ENCODE measurements around the gene ABCA7. TPM values are rescaled to one million over a fixed set of nuclear protein-coding genes. Genes with fewer than 3 reads are reported as not detected.

The ABCA7 gene
- total and polyA plus RNA-seq, 2 donors, result 1.9 to 5.9 TPM

DNA sequence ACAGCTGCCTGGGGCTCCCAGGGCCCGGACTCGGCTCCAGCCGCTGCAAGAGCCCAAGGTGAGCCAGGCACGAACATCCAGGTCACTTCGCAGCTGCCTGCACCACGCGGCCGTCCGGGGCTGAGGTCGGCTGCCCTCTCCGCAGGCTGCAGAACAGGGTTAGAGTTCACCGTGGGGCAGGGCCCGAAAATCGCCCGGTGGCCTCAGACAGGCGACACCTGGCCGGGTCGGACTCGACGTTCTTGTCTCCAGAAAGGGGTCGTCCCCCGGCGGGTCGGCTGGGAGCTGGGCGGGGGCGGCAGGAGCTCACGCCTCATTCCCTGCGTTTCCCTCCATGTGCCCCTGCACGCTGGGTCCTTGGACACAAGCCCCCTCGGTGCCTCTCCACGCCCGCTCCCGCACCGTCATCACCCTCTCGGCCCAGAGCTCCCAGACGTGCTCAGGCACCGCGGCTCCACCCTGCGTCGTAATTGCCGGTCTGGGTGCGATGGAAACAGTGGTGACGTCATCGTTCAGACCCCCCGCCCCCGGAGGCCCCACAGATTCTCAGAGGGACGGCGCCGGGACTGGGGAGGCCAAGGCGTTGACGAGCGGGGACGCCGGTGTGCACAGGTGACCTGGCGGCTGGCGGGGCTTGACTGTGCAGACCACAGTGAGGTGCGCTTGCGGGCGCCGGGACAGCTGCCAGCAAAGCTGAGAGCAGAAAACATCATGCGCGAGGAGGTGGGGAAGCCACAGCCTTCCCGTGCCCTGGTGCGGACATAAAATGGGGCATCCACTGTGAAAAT lies 43.7 kb upstream of the ABCA7 start:
- WGBS, result 12% methylated on average over 64 of the region's 64 CpGs
- Histone ChIP-seq H3K4me3 (ENCODE audit: low read depth, low read length) (no peak overlapping the region), H3K4me1 (ENCODE audit: insufficient read depth) (no peaks in the 10 kb centered on the region), H3K36me3 (ENCODE audit: insufficient read depth) (no peaks in the 10 kb centered on the region), H3K27ac (ENCODE audit: low read depth) (no peak overlapping the region)
- DNase-seq (ENCODE audit: extremely low spot score), result peak; percentile 35

DNA sequence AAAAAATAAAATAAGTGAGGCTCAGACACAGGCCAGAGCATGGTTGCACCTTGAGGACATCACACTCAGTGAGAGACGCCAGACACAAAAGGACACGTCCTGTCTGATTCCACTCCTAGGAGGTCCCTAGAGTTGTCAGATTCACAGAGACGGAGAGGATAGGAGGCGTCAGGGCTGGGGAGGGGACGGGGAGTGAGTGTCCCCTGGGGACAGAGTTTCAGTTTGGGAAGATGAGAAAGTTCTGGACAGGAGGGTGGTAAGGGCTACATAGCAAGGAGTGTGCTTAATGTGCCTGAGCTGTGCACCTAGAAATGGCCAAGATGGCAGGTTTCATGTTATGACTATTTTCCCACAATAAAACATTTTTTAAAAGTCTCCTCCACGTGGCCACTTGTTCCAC lies 41.8 kb upstream of the ABCA7 start:
- Histone ChIP-seq H3K4me3 (ENCODE audit: low read depth, low read length) (no peak overlapping the region), H3K36me3 (ENCODE audit: insufficient read depth) (no peaks in the 10 kb centered on the region), H3K4me1 (ENCODE audit: insufficient read depth) (no peaks in the 10 kb centered on the region), H3K27ac (ENCODE audit: low read depth) (no peak overlapping the region)
- DNase-seq (ENCODE audit: extremely low spot score), result no peak
- WGBS, result 40% methylated on average over 6 of the region's 6 CpGs

- Histone ChIP-seq H3K4me3 (ENCODE audit: low read depth, low read length) (no peak overlapping the region), H3K4me1 (ENCODE audit: insufficient read depth) (no peaks in the 10 kb centered on the region), H3K27ac (ENCODE audit: low read depth) (no peak overlapping the region), H3K36me3 (ENCODE audit: insufficient read depth) (no peaks in the 10 kb centered on the region)
- no peak for DNase-seq (ENCODE audit: extremely low spot score)
- 65% methylated on average over 3 of the region's 3 CpGs for WGBS
These were observed 40.6 kb upstream of the ABCA7 start for GRCh38 chr19:999379-999719.

DNA sequence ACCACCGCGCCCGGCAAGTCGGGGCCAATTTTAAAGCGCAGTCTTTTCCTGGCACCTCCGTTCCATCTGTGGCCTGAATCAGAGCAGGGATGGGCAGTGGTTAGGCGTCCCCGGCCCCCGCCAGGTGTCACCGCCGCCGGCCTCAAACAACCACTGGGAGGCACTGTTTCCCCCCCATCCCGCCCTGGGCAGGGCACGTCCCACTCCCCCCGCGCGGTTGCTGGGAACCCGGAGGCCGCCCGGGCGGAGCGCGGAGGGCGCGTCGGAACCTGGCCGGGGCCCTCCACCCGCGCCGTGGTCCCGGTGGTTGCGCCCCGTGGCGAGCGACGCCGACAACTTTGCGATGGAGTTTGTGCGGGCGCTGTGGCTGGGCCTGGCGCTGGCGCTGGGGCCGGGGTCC lies 39.8 kb upstream of the ABCA7 start, which contains the start of gene GRIN3B:
GRIN3B (plus strand) TSS at position 325 of the 400 bp plus-strand sequence; CDS start at position 344, 19 bp downstream.
- Histone ChIP-seq H3K4me3 (ENCODE audit: low read depth, low read length) (peak within 1 kb of the TSS; percentile 4), H3K4me1 (ENCODE audit: insufficient read depth) (no peaks in the 10 kb centered on the region), H3K36me3 (ENCODE audit: insufficient read depth) (no peaks in the 10 kb centered on the region), H3K27ac (ENCODE audit: low read depth) (no peak within 1 kb of the TSS)
- 2% methylated on average over 43 of the region's 43 CpGs for WGBS
- no peak for DNase-seq (ENCODE audit: extremely low spot score)

GRCh38 chr19:1000591-1001537 lies 39.0 kb upstream of the ABCA7 start:
- no peak overlapping the region for H3K27ac ChIP-seq (ENCODE audit: low read depth)
- no peaks in the 10 kb centered on the region for H3K36me3 ChIP-seq (ENCODE audit: insufficient read depth)
- no peaks in the 10 kb centered on the region for H3K4me1 ChIP-seq (ENCODE audit: insufficient read depth)
- no peak for DNase-seq (ENCODE audit: extremely low spot score)
- H3K4me3 ChIP-seq (ENCODE audit: low read depth, low read length), result peak overlapping the region; percentile 4
- WGBS, result 4% methylated on average over 73 of the region's 73 CpGs

DNA sequence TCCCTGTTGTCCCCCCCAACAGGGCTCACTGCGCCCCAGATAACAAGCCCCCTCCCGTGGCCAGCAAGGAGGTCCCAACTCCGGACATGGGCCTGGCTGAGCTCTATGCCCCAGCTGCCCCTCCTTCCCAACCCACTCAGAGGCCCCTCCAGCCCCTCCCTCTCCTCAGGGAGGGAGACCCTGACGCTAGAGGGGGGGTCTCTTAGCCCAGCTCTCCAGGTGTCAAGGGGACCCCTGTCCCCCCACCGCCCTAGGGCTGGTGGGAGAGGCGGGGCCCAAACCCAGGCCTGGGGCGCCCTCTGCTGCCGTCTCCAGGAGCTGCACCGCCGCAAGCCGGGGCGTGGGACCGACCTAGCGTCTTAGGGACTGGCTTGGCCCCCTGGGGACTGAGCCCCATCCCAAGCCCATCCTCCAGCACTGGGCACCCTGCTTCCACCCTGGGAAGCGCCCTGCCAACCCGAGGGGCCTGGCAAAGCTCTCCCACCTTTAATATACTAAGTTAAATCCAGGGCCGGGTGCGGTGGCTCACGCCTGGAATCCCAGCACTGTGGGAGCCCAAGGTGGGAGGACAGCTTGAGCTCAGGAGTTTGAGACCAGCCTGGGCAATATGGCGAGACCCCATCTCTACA lies 38.3 kb upstream of the ABCA7 start:
- DNase-seq (ENCODE audit: extremely low spot score), result no peak
- H3K36me3 ChIP-seq (ENCODE audit: insufficient read depth), result no peaks in the 10 kb centered on the region
- WGBS, result 11% methylated on average over 20 of the region's 20 CpGs
- H3K4me3 ChIP-seq (ENCODE audit: low read depth, low read length), result no peak overlapping the region
- H3K27ac ChIP-seq (ENCODE audit: low read depth), result no peak overlapping the region
- no peaks in the 10 kb centered on the region for H3K4me1 ChIP-seq (ENCODE audit: insufficient read depth)

DNA sequence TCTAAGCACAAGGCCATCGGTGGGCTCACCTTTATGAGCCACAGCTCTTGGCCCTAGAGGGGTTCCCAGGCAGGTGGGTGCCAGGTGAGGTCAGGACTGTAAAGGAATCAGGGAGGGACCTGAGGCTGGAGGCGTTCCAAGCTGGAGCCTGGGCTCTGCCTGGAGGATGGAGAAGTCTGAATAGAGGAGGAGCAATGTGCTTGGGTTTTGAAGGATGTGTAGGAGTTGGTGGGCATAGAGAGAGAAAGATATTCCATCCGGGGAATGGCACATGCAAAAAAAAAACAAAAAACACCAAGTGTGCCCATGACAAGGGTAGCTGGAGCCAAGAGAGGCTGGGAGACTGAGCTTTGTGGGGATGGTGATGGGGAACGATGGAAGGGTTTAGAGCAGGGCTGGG lies 37.3 kb upstream of the ABCA7 start:
- WGBS, result 80% methylated on average over 4 of the region's 4 CpGs
- no peak overlapping the region for H3K27ac ChIP-seq (ENCODE audit: low read depth)
- no peaks in the 10 kb centered on the region for H3K36me3 ChIP-seq (ENCODE audit: insufficient read depth)
- H3K4me1 ChIP-seq (ENCODE audit: insufficient read depth), result no peaks in the 10 kb centered on the region
- no peak for DNase-seq (ENCODE audit: extremely low spot score)
- H3K4me3 ChIP-seq (ENCODE audit: low read depth, low read length), result no peak overlapping the region

DNA sequence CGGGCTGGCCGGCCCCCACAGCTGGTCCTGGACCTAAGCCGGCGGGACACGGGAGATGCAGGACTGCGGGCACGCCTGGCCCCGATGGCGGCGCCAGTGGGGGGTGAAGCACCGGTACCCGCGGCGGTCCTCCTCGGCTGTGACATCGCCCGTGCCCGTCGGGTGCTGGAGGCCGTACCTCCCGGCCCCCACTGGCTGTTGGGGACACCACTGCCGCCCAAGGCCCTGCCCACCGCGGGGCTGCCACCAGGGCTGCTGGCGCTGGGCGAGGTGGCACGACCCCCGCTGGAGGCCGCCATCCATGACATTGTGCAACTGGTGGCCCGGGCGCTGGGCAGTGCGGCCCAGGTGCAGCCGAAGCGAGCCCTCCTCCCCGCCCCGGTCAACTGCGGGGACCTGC lies 36.6 kb upstream of the ABCA7 start:
- no peaks in the 10 kb centered on the region for H3K4me1 ChIP-seq (ENCODE audit: insufficient read depth)
- no peaks in the 10 kb centered on the region for H3K36me3 ChIP-seq (ENCODE audit: insufficient read depth)
- H3K27ac ChIP-seq (ENCODE audit: low read depth), result no peak overlapping the region
- no peak overlapping the region for H3K4me3 ChIP-seq (ENCODE audit: low read depth, low read length)
- no peak for DNase-seq (ENCODE audit: extremely low spot score)
- 88% methylated on average over 37 of the region's 37 CpGs for WGBS

GRCh38 chr19:1004204-1004802 lies 35.6 kb upstream of the ABCA7 start:
- no peaks in the 10 kb centered on the region for H3K4me1 ChIP-seq (ENCODE audit: insufficient read depth)
- DNase-seq (ENCODE audit: extremely low spot score), result no peak
- no peaks in the 10 kb centered on the region for H3K36me3 ChIP-seq (ENCODE audit: insufficient read depth)
- no peak overlapping the region for H3K27ac ChIP-seq (ENCODE audit: low read depth)
- no peak overlapping the region for H3K4me3 ChIP-seq (ENCODE audit: low read depth, low read length)
- WGBS, result 74% methylated on average over 32 of the region's 32 CpGs

DNA sequence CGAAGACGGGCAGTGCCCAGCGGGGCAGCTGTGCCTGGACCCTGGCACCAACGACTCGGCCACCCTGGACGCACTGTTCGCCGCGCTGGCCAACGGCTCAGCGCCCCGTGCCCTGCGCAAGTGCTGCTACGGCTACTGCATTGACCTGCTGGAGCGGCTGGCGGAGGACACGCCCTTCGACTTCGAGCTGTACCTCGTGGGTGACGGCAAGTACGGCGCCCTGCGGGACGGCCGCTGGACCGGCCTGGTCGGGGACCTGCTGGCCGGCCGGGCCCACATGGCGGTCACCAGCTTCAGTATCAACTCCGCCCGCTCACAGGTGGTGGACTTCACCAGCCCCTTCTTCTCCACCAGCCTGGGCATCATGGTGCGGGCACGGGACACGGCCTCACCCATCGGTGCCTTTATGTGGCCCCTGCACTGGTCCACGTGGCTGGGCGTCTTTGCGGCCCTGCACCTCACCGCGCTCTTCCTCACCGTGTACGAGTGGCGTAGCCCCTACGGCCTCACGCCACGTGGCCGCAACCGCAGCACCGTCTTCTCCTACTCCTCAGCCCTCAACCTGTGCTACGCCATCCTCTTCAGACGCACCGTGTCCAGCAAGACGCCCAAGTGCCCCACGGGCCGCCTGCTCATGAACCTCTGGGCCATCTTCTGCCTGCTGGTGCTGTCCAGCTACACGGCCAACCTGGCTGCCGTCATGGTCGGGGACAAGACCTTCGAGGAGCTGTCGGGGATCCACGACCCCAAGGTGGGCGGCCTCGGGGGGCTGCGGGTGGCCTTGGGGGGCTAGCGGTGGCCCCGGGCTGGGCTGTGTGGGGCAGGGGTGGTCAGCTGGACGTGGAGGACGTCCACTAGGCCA lies 34.9 kb upstream of the ABCA7 start:
- Histone ChIP-seq H3K4me3 (ENCODE audit: low read depth, low read length) (no peak overlapping the region), H3K4me1 (ENCODE audit: insufficient read depth) (no peaks in the 10 kb centered on the region), H3K36me3 (ENCODE audit: insufficient read depth) (no peaks in the 10 kb centered on the region), H3K27ac (ENCODE audit: low read depth) (no peak overlapping the region)
- WGBS, result 90% methylated on average over 70 of the region's 70 CpGs
- no peak for DNase-seq (ENCODE audit: extremely low spot score)

DNA sequence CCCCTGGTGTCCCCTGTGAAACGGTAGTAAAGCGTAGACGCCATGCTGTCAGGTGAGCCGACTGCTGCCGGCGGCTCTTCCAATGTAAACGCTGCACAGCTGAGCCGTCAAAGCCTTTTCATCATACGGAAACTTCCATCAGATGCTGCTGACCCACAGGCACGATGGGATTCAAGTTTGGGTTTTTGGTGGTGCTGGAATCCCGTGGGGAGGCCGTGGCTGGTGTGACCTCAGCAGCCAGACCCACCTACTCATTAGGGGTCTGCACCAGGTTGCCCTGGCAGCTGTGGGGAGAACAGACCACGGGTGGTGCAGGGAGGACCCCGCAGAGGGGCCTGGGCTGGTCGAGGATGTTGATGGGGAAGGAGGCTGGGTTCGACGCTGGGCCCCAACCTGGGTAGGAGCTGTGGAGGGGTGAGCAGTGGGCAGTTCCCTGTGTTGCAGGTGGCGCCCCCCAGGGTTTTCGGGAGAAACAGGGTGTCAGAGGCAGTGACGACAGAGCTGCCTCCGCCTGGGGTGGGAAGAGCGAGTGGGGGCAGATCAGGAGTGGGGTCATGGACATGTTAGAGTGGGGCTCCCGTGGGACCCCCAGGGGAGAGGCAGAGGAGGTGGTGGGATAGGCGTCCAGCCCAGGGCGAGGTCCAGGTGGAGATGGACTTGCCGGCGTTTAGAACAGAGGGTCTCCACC lies 33.1 kb upstream of the ABCA7 start:
- Histone ChIP-seq H3K4me3 (ENCODE audit: low read depth, low read length) (no peak overlapping the region), H3K36me3 (ENCODE audit: insufficient read depth) (peaks cover 6% of the 10 kb centered on the region), H3K27ac (ENCODE audit: low read depth) (no peak overlapping the region), H3K4me1 (ENCODE audit: insufficient read depth) (no peaks in the 10 kb centered on the region)
- 75% methylated on average over 27 of the region's 27 CpGs for WGBS
- DNase-seq (ENCODE audit: extremely low spot score), result no peak
